ENCODE measurements around the gene POTEE. TPM values are rescaled to one million over a fixed set of nuclear protein-coding genes. Genes with fewer than 3 reads are reported as not detected.
"Not testable (repeated sequence)": the region's sequence is repeated elsewhere in the genome, so short reads cannot be mapped to it uniquely, and the experiment has no call there.

Gene POTEE
- total and polyA plus RNA-seq, 2 donors (not counting 3 experiments of a cell fraction or from before 2014, with no cell fraction given) = 0.06 to 0.31 TPM

DNA sequence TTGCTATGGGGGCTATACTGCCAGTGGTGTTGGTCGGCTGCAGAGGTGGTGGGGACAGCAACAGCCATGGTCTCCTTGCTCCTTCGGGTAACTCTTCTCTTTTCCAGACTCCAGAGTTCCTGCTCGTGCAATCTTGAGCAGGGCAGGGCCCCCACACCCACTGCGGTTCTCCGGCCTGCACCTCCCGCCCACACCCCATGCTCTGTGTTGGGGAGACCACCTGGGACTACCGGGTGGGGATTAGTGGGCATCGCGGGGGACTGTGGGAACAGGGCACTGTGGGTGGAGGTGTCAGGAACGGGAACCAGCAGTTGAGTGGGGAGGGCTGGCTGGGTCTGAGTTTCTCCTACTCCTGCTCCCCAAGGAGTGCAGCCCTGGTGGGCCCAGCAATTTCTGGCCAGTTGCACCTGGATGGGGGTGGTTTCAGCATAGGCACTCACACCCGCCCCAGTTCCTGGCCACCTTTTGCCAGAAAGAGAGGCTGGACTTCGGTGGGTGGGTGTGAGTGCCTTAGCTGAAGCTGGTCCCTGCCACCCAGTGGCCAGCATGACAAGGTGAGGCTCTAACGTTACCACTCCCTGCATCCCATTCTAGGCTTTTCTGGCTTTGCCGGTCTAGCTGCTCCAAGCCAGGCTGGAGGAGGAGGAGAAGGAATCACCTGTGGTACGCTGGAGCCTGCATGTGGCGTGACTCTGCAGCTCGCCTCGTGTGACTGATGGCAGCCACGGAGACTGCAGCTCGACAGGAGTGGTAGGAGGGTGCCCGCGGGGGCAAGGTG lies 1.3 kb downstream of the POTEE start:
- POLR2A ChIA-PET; H3K9me1 ChIP-seq (replicated peaks; ENCODE audit: control insufficient read depth, extremely low read depth, insufficient read depth, low read length): not testable (repeated sequence)

GRCh38 chr2:131217238-131217986 lies 8.1 kb downstream of the POTEE start:
- H3K9me1 ChIP-seq (replicated peaks; ENCODE audit: control insufficient read depth, extremely low read depth, insufficient read depth, low read length); H3K79me2 ChIP-seq (ENCODE audit: control insufficient read depth, insufficient read depth, low read length); CTCF ChIA-PET; H3K4me3 ChIP-seq (replicated peaks in 1 of 3; ENCODE audit: insufficient read depth in 1 of 3, low read depth in 1 of 3, low read length in 3 of 3); H3K4me2 ChIP-seq (ENCODE audit: insufficient read depth, low read length); H4K20me1 ChIP-seq (replicated peaks; ENCODE audit: control insufficient read depth, extremely low read depth, insufficient read depth, low read length); dilution Hi-C loops (cut with MboI; ENCODE audit: extremely low pct_ligation_motif_present, low sequenced_read_pairs); H3K36me3 ChIP-seq (ENCODE audit: control insufficient read depth in 2 of 2, extremely low read depth in 1 of 2, insufficient read depth in 2 of 2, low read length in 2 of 2); H3K27ac ChIP-seq (ENCODE audit: insufficient read depth, low read depth, low read length); H3K9me3 ChIP-seq (replicated peaks; ENCODE audit: control insufficient read depth, insufficient read depth, low read length); BruUV-seq (replicated peaks); FAIRE-seq; H3K4me1 ChIP-seq (ENCODE audit: control insufficient read depth, extremely low read depth, insufficient read depth, low read length); DNase-seq (ENCODE audit: low read depth, low spot score); H3K9ac ChIP-seq (replicated peaks; ENCODE audit: extremely low read depth, insufficient read depth, low read length); H2AFZ ChIP-seq (ENCODE audit: low read depth, low read length); H3K27me3 ChIP-seq (ENCODE audit: control insufficient read depth in 2 of 2, insufficient read depth in 2 of 2, low read length in 2 of 2); POLR2A ChIA-PET; intact Hi-C loops (cut with micrococcal nuclease): not testable (repeated sequence)

More for the DNA sequence above, 1.3 kb downstream of the POTEE start:
- H3K4me1 ChIP-seq (ENCODE audit: control insufficient read depth, extremely low read depth, insufficient read depth, low read length); H3K9ac ChIP-seq (replicated peaks; ENCODE audit: extremely low read depth, insufficient read depth, low read length); intact Hi-C loops (cut with micrococcal nuclease); CTCF ChIA-PET; H3K9me3 ChIP-seq (replicated peaks; ENCODE audit: control insufficient read depth, insufficient read depth, low read length); H3K4me3 ChIP-seq (replicated peaks in 1 of 3; ENCODE audit: insufficient read depth in 1 of 3, low read depth in 1 of 3, low read length in 3 of 3); BruUV-seq (replicated peaks); H3K27ac ChIP-seq (ENCODE audit: insufficient read depth, low read depth, low read length); H4K20me1 ChIP-seq (replicated peaks; ENCODE audit: control insufficient read depth, extremely low read depth, insufficient read depth, low read length); H3K79me2 ChIP-seq (ENCODE audit: control insufficient read depth, insufficient read depth, low read length); FAIRE-seq; H3K27me3 ChIP-seq (ENCODE audit: control insufficient read depth in 2 of 2, insufficient read depth in 2 of 2, low read length in 2 of 2); DNase-seq (ENCODE audit: low read depth, low spot score); H3K36me3 ChIP-seq (ENCODE audit: control insufficient read depth in 2 of 2, extremely low read depth in 1 of 2, insufficient read depth in 2 of 2, low read length in 2 of 2); H3K4me2 ChIP-seq (ENCODE audit: insufficient read depth, low read length); H2AFZ ChIP-seq (ENCODE audit: low read depth, low read length); dilution Hi-C loops (cut with MboI; ENCODE audit: extremely low pct_ligation_motif_present, low sequenced_read_pairs): not testable (repeated sequence)

GRCh38 chr2:131235543-131236449 lies 26.5 kb downstream of the POTEE start:
- H2AFZ ChIP-seq (ENCODE audit: low read depth, low read length); H3K9ac ChIP-seq (replicated peaks; ENCODE audit: extremely low read depth, insufficient read depth, low read length); H3K79me2 ChIP-seq (ENCODE audit: control insufficient read depth, insufficient read depth, low read length); H3K36me3 ChIP-seq (ENCODE audit: control insufficient read depth in 2 of 2, extremely low read depth in 1 of 2, insufficient read depth in 2 of 2, low read length in 2 of 2); H3K27me3 ChIP-seq (ENCODE audit: control insufficient read depth in 2 of 2, insufficient read depth in 2 of 2, low read length in 2 of 2); H3K27ac ChIP-seq (ENCODE audit: insufficient read depth, low read depth, low read length); H3K4me2 ChIP-seq (ENCODE audit: insufficient read depth, low read length); intact Hi-C loops (cut with micrococcal nuclease); H3K9me3 ChIP-seq (replicated peaks; ENCODE audit: control insufficient read depth, insufficient read depth, low read length); FAIRE-seq; CTCF ChIA-PET; POLR2A ChIA-PET; H3K4me3 ChIP-seq (replicated peaks in 1 of 3; ENCODE audit: insufficient read depth in 1 of 3, low read depth in 1 of 3, low read length in 3 of 3); dilution Hi-C loops (cut with MboI; ENCODE audit: extremely low pct_ligation_motif_present, low sequenced_read_pairs); H3K9me1 ChIP-seq (replicated peaks; ENCODE audit: control insufficient read depth, extremely low read depth, insufficient read depth, low read length); H4K20me1 ChIP-seq (replicated peaks; ENCODE audit: control insufficient read depth, extremely low read depth, insufficient read depth, low read length); BruUV-seq (replicated peaks); H3K4me1 ChIP-seq (ENCODE audit: control insufficient read depth, extremely low read depth, insufficient read depth, low read length): not testable (repeated sequence)
- DNase-seq (ENCODE audit: low read depth, low spot score) = peak; percentile 65
